Hepatocyte (in vitro differentiated cells): ENCODE results near the gene MAB21L4.

Experiments
- CTCF ChIP-seq: fragments of 200-600 bp; sonication (generic); IDR thresholded peaks from 2 replicates; pipeline ENCODE4 v1.5.1; 2016; ENCODE audit warnings: antibody characterized with exemption, mild to moderate bottlenecking; ENCODE audit not compliant: poor library complexity
- EZH2 ChIP-seq: fragments of 200-600 bp; sonication (generic); IDR thresholded peaks from 2 replicates; pipeline ENCODE4 v1.6.1; 2016; ENCODE audit warnings: antibody characterized with exemption, mild to moderate bottlenecking, borderline replicate concordance

- TF ChIP-seq CTCF (no peak), EZH2 (no peak)
These were observed 24.6 kb downstream of the MAB21L4 start for GRCh38 chr2:240871071-240871958.
